Measurements from ENCODE around the gene WBP2.

The WBP2 gene

GRCh38 chr17:75826561-75827307, 28.4 kb downstream of the WBP2 start:
- no peak for DNase-seq

DNA sequence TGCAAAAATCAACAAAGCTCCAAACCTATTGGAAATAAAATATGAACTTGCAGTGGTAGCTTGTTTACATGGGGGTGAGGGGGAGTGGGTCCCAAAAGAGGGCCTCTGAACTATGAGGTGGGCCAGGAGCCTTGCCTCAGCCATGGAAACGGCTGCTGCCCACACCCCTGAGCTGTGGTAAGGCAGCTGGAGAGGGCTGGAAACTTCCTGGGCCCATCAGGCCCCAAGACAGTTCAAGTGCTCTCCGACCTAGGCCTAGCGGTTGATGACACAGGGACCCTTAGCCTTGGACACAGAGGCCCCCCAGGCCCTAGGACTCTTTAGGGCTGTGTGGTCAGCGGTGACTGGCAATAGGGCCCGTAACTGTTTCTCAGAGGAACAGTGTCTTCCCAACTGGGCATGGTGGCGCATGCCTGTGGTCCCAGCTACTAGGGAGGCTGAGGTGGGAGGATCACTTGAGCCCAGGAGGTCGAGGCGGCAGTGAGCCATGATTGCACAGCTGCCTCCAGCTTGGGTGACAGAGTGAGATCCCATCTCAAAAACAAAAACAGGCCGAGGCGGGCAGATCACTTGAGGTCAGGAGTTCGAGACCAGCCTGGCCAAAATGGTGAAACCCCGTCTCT, 29.3 kb downstream of the WBP2 start:
- DNase-seq = no peak

- DNase-seq = no peak
Measured at GRCh38 chr17:75825149-75825552, 30.0 kb downstream of the WBP2 start.

DNA sequence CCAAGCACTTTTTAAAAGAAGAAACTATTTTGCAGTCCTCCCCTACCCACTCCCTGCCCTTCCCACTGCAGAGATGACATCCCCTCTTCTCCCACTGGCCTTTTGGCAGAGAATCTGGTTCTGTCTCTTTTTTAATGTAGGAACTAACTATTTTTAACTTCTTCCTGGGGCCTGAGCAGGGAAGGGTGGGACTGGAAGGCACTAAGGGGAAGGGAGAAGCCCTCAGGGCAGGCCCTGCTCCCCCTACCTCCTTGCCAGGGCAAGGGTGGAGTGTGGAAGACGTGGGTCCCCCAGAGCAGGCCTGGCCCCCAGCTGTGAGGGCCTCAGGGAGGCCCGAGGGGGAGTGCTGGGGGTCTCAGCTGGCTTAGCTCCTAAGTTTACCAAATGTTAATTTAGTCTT, 30.5 kb downstream of the WBP2 start:
- no peak for DNase-seq

- DNase-seq = no peak
Measured at GRCh38 chr17:75824050-75824552, 31.0 kb downstream of the WBP2 start.

- DNase-seq = no peak
Measured at GRCh38 chr17:75823257-75824041, 31.7 kb downstream of the WBP2 start.

DNA sequence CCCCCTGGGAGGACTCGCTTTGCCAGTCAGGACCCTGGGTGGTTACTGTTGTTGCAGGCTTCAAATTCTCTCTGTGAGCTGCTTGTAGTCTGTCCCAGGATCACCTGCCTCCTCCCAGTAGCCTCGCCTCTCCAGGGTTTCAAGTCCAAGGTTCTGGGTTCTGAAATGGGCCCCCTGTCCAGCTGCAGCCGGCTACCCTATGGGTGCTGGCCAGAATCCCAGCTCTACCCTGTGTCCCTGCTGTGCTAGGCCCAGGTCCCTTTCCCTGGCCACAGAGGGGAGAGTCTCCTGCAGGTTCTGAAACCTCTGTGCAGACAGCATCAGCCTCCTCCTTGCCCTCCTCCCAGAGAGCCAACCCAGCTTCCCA, 32.4 kb downstream of the WBP2 start:
- DNase-seq = no peak

GRCh38 chr17:75822119-75822799, 32.9 kb downstream of the WBP2 start:
- peak; percentile 41 for DNase-seq

GRCh38 chr17:75821552-75821951, 33.6 kb downstream of the WBP2 start:
- DNase-seq = no peak

GRCh38 chr17:75820094-75821080, 34.7 kb downstream of the WBP2 start:
- DNase-seq = no peak

DNA sequence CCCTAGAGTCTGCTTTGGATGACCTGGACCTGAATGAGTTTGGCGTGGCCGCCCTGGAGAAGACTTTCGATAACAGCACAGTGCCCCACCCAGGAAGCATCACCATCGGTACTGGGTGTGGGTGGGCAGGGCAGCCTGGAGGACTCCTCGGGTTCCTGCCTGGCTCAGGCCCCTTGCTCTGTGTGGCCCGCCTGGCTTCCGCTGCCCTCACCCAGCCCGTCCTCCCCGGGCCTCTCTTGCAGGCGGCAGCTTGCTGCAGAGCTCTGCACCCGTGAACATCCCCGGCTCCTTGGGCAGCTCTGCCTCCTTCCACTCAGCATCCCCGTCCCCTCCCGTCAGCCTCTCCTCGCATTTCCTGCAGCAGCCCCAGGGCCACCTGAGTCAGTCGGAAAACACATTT, 35.5 kb downstream of the WBP2 start:
- DNase-seq = no peak

GRCh38 chr17:75819116-75819515, 36.0 kb downstream of the WBP2 start:
- DNase-seq = no peak

- DNase-seq = no peak
Measured at GRCh38 chr17:75818326-75818885, 36.7 kb downstream of the WBP2 start.

DNA sequence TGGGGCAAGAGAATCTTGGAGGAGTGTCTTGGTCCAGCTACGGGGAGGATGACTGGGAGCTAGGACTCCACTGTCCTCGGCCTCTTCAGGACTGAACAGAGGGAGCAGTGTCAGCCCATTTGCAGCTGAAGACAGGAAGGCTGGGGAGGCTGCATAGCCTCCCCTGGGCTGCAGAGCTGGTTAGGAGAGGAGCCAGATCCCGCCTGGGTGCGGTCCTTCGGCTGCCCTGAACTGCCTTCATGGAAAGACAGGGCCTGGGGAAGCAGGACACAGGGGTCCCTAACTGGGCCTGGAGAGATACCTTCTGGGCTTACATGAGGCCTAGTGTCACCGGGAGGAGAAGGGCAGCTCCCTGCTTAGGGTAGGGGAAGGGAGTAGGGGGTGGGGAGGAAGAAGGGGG, 37.6 kb downstream of the WBP2 start:
- DNase-seq = no peak

DNA sequence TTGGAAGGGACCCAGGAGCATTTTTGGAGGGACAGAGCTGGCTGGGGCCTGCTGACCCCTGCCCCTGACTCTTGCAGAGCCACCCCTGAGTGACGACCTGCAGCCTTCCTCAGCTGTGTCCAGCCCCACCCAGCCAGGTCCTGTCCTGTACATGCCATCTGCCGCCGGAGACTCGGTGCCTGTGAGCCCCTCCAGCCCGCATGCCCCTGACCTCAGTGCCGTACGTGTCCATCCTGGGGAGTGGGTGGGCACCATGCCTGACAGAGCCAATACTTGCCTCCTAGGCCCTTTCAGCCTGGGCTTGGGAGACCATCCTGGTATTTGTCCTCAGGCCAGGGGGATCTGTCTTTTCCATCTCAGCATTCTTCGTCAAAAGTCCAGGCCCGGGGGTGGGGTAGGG, 38.4 kb downstream of the WBP2 start:
- DNase-seq = no peak

GRCh38 chr17:75815399-75815798, 39.7 kb downstream of the WBP2 start:
- no peak for DNase-seq

GRCh38 chr17:75814900-75815373, 40.2 kb downstream of the WBP2 start:
- no peak for DNase-seq

DNA sequence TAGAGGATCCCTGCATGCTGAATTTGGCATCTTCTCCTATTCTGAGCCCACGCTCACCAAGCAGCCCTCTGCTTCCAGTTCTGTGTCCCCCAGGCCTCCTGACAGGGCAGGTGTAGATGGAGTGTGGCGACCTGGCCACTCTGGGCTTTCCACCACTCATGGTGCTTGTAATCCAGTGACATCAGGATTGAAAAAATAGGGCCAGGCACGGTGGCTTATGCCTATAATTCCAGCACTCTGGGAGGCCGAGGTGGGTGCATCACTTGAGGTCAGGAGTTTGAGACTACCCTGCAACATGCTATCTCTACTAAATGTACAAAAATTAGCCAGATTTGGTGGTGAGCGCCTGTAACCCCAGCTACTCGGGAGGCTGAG, 41.1 kb downstream of the WBP2 start:
- no peak for DNase-seq

DNA sequence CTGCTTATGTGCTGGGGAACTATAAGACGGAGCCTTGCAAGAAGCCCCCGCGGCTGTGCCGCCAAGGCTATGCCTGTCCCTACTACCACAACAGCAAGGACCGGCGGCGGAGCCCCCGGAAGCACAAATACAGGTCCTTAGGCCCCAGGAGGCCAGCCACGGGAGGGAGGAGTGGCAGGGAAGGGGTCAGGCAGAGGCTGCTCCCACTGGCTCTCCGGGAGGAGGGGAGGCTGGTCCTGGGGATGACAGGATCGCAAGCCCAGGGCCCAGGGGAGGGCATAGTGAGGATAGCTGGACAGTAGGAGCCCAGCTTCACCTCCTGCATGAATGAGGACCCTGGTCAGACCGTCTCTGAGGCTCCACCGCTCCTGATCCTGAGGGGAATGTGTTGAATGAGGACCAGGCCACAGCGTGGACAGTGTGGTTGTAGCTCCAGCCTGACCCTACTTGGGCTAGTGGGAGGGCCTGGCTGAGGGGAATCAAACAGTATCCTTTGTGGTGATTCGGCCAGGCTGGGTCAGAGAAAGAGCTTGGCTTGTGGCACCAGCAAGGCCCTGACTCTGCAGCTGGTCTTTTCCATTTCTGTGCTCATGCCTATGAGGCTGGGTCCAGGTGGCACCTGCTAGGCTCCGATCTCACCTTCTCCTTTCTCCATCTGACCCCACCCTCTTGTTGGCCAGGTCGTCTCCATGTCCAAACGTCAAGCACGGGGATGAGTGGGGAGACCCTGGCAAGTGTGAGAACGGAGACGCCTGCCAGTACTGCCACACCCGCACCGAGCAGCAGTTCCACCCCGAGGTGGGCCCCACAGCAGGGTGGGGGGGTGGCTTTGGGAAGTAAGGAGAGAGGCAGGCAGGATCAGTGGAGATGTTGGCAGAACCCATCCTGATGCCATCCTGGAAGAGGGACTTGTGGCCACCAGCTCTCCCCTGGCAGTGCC, 41.8 kb downstream of the WBP2 start:
- DNase-seq = no peak

All from stimulated activated CD8-positive, alpha-beta memory T cell treated with anti-CD3 and anti-CD28 coated beads, Interleukin-4, amount 100 ng/mL, for 48 hours (primary cell).